Testis (tissue), 2 donors: ENCODE data around the gene EIF1.

Experiments
- POLR2A ChIP-seq: fragments of 450-650 bp; IDR thresholded peaks from one replicate; pipeline ENCODE4 v1.6.1; 2017; ENCODE audit warnings: antibody characterized with exemption, mild to moderate bottlenecking, moderate library complexity
- TF ChIP-seq, protein P1 (sequence below), 3 experiments: fragments of 450-650 bp in 2 of 3; fragments of 200-600 bp in 1 of 3; sonication (generic) in 1 of 3; IDR thresholded peaks; one replicate each; pipeline ENCODE4 v1.5.1; 2016 to 2019; ENCODE audit warnings: antibody characterized with exemption in 3 of 3, mild to moderate bottlenecking in 2 of 3, moderate library complexity in 1 of 3

DNA sequence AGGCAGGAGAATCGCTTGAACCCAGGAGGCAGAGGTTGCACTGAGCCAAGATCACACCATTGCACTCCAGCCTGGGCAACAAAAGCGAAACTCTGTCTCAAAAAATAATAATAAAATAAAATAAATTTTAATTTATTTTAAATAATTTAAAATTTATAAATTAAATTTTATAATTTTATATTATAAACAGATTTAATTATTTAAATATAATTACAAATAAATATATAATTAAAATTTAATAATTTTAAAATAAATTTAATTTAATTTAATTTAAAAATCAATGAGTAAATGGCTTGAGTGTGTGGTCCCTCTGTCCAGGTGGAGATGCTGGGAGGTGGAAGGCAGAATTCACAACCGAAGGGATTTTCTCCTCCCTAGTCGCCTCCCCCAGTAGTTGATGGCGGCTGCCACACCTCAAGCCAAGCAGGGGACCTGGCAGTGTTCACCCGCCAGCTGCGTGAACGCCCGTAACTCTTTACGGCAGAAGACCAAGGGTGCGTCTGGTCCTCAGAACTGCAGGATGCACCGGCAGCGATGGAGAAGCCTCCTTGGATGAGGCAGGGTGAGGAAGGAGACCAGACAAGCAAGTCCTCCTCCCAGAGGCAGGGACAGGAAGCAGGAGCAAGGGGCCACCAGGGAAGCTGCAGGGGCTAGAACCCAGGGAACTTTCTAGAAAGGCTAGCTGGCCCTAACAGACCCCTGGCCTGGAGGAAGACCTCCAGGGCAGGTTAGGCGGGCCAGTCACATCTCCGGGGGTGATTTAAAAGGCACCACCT, 41.5 kb upstream of the EIF1 start:
- TF ChIP-seq, protein P1, sequence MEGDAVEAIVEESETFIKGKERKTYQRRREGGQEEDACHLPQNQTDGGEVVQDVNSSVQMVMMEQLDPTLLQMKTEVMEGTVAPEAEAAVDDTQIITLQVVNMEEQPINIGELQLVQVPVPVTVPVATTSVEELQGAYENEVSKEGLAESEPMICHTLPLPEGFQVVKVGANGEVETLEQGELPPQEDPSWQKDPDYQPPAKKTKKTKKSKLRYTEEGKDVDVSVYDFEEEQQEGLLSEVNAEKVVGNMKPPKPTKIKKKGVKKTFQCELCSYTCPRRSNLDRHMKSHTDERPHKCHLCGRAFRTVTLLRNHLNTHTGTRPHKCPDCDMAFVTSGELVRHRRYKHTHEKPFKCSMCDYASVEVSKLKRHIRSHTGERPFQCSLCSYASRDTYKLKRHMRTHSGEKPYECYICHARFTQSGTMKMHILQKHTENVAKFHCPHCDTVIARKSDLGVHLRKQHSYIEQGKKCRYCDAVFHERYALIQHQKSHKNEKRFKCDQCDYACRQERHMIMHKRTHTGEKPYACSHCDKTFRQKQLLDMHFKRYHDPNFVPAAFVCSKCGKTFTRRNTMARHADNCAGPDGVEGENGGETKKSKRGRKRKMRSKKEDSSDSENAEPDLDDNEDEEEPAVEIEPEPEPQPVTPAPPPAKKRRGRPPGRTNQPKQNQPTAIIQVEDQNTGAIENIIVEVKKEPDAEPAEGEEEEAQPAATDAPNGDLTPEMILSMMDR (IDR thresholded peaks at IDR 0.05) = no peak
- no peak for TF ChIP-seq POLR2A
